GM18507 (cell line): ENCODE results near the gene SPATA2.

Experiments
- DNase-seq: peaks from one replicate; pipeline ENCODE4 v3.0.0; 2011; ENCODE audit warnings: low read depth; ENCODE audit not compliant: insufficient read length; ENCODE audit errors: extremely low spot score
- FAIRE-seq: peaks from 2 replicates; lab custom pipeline; 2011; peaks lifted over from hg19 to GRCh38; lab: Jason Lieb, UNC

Gene SPATA2

GRCh38 chr20:49888212-49889000 lies 26.9 kb downstream of the SPATA2 start:
- peak; percentile 67 for FAIRE-seq
- DNase-seq = peak; percentile 55

GRCh38 chr20:49887251-49888211 lies 27.8 kb downstream of the SPATA2 start:
- no peak for FAIRE-seq
- DNase-seq = no peak

- no peak for FAIRE-seq
- DNase-seq = no peak
Observed at GRCh38 chr20:49886571-49887213, 28.6 kb downstream of the SPATA2 start.

- FAIRE-seq = no peak
- DNase-seq = no peak
Observed at GRCh38 chr20:49885558-49886332, 29.6 kb downstream of the SPATA2 start.

- FAIRE-seq (no peak), DNase-seq (no peak)
Observed at GRCh38 chr20:49883246-49883802, 32.0 kb downstream of the SPATA2 start.

- DNase-seq = no peak
Observed at GRCh38 chr20:49882171-49882970, 33.0 kb downstream of the SPATA2 start.

GRCh38 chr20:49880724-49881445 lies 34.4 kb downstream of the SPATA2 start:
- FAIRE-seq (no peak), DNase-seq (no peak)

More at GRCh38 chr20:49882171-49882970, 33.0 kb downstream of the SPATA2 start:
- no peak for FAIRE-seq

- FAIRE-seq (no peak), DNase-seq (no peak)
Observed at GRCh38 chr20:49880177-49880576, 35.2 kb downstream of the SPATA2 start.

- DNase-seq (no peak), FAIRE-seq (no peak)
Observed at GRCh38 chr20:49878977-49879376, 36.4 kb downstream of the SPATA2 start.

- no peak for FAIRE-seq
- DNase-seq = no peak
Observed at GRCh38 chr20:49877386-49877921, 37.9 kb downstream of the SPATA2 start.

GRCh38 chr20:49874696-49875095 lies 40.6 kb downstream of the SPATA2 start:
- DNase-seq (no peak), FAIRE-seq (no peak)

- FAIRE-seq (no peak), DNase-seq (no peak)
Observed at GRCh38 chr20:49872056-49872455, 43.3 kb downstream of the SPATA2 start.

- FAIRE-seq = no peak
Observed at GRCh38 chr20:49871391-49871948, 43.9 kb downstream of the SPATA2 start.

GRCh38 chr20:49870261-49870660 lies 45.1 kb downstream of the SPATA2 start:
- no peak for FAIRE-seq
- no peak for DNase-seq

More at GRCh38 chr20:49871391-49871948, 43.9 kb downstream of the SPATA2 start:
- no peak for DNase-seq

GRCh38 chr20:49868964-49869363 lies 46.4 kb downstream of the SPATA2 start:
- FAIRE-seq (no peak), DNase-seq (no peak)

GRCh38 chr20:49868538-49868937 lies 46.8 kb downstream of the SPATA2 start:
- DNase-seq (no peak), FAIRE-seq (no peak)
